KMS-11 (cell line): ENCODE results near the gene ATP1A3.

Experiments
- H2AFZ ChIP-seq: fragments of 200-600 bp; sonication (generic); 2 replicates; pipeline ENCODE4 v1.6.1; 2016; ENCODE audit warnings: antibody characterized with exemption, mixed run types, low read depth
- H3K27ac ChIP-seq: fragments of 200-600 bp; sonication (generic); 2 replicates; pipeline ENCODE4 v1.6.1; 2016; ENCODE audit warnings: mild to moderate bottlenecking, mixed run types
- H3K27me3 ChIP-seq: fragments of 200-600 bp; sonication (generic); 2 replicates; pipeline ENCODE4 v1.6.1; 2017; ENCODE audit warnings: mild to moderate bottlenecking, low read depth, mixed run types, moderate library complexity; ENCODE audit not compliant: insufficient read depth
- H3K36me3 ChIP-seq: fragments of 200-600 bp; sonication (generic); 2 replicates; pipeline ENCODE4 v1.6.1; 2017; ENCODE audit warnings: mild to moderate bottlenecking, mixed run types; ENCODE audit not compliant: insufficient read depth
- H3K4me1 ChIP-seq: fragments of 200-600 bp; sonication (generic); 2 replicates; pipeline ENCODE4 v1.6.1; 2016; ENCODE audit warnings: mild to moderate bottlenecking, low read depth, mixed run types; ENCODE audit not compliant: poor library complexity, severe bottlenecking
- H3K4me2 ChIP-seq: fragments of 200-600 bp; sonication (generic); 2 replicates; pipeline ENCODE4 v1.7.0; 2016; ENCODE audit warnings: mild to moderate bottlenecking, mixed run types
- H3K4me3 ChIP-seq: fragments of 200-600 bp; sonication (generic); IDR thresholded peaks from 2 replicates; pipeline ENCODE4 v1.6.1; 2017; ENCODE audit warnings: low read depth, low read length, mixed read lengths; ENCODE audit not compliant: insufficient read depth
- H3K79me2 ChIP-seq: fragments of 200-600 bp; sonication (generic); 2 replicates; pipeline ENCODE4 v1.6.1; 2016; ENCODE audit warnings: low read depth, mixed run types; ENCODE audit not compliant: insufficient read depth
- H3K9ac ChIP-seq: fragments of 200-600 bp; sonication (generic); 2 replicates; pipeline ENCODE4 v1.6.1; 2016; ENCODE audit warnings: mild to moderate bottlenecking, mixed run types
- H4K20me1 ChIP-seq: fragments of 200-600 bp; sonication (generic); 2 replicates; pipeline ENCODE4 v1.6.1; 2016; ENCODE audit warnings: mild to moderate bottlenecking, mixed run types; ENCODE audit not compliant: insufficient read depth
- CTCF ChIP-seq: fragments of 200-600 bp; sonication (generic); conservative IDR thresholded peaks from 2 replicates; pipeline ENCODE4 v1.6.1; 2017; ENCODE audit warnings: low read depth, mild to moderate bottlenecking, antibody characterized with exemption, low read length, moderate library complexity, mixed read lengths

ATP1A3 gene

GRCh38 chr19:41933693-41934426 is 60.2 kb downstream of the ATP1A3 start:
- no peaks in the 10 kb centered on the region for H3K79me2 ChIP-seq
- no peak overlapping the region for H3K4me3 ChIP-seq
- peaks cover 6% of the 10 kb centered on the region for H3K4me1 ChIP-seq
- H3K27me3 ChIP-seq = peaks cover 82% of the 10 kb centered on the region
- no peak overlapping the region for H2AFZ ChIP-seq
- H4K20me1 ChIP-seq = no peaks in the 10 kb centered on the region
- no peak overlapping the region for H3K27ac ChIP-seq
- H3K36me3 ChIP-seq = no peaks in the 10 kb centered on the region
- no peak for TF ChIP-seq CTCF
- H3K4me2 ChIP-seq = no peak overlapping the region
- no peak overlapping the region for H3K9ac ChIP-seq

GRCh38 chr19:41932720-41933332 is 61.2 kb downstream of the ATP1A3 start:
- H3K4me1 ChIP-seq = peaks cover 6% of the 10 kb centered on the region

DNA sequence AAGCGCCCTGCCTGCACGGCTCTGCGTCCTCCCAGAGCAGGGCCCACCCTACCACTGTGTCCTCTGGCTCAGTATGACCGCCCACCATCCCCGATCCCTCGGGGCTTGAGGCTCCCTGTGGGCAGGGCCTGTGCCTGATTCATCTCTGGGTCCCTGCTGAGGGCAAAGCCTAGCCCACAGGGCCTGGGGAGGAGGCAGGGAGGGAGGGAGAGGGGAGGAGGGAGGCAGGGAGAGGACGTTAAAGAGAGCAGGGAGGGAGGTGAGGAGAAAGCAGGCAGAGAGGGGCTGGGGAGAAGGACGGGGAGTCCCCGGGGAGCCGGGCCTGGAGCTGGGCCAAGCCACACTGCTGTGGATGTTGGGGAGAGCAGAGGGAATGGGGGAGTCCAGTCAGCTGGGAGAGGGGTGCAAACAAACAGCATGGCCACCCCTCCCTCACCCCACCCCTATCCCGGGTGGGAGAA is 61.7 kb downstream of the ATP1A3 start:
- Histone ChIP-seq H3K27ac (no peak overlapping the region), H4K20me1 (no peaks in the 10 kb centered on the region), H3K36me3 (no peaks in the 10 kb centered on the region), H3K9ac (no peak overlapping the region), H3K27me3 (peaks cover 86% of the 10 kb centered on the region), H3K4me1 (peaks cover 6% of the 10 kb centered on the region), H3K4me2 (no peak overlapping the region), H3K4me3 (no peak overlapping the region), H2AFZ (no peak overlapping the region), H3K79me2 (no peaks in the 10 kb centered on the region)
- TF ChIP-seq CTCF = no peak

More at GRCh38 chr19:41932720-41933332, 61.2 kb downstream of the ATP1A3 start:
- H3K4me3 ChIP-seq = no peak overlapping the region
- no peak overlapping the region for H3K4me2 ChIP-seq
- no peak overlapping the region for H3K27ac ChIP-seq
- no peaks in the 10 kb centered on the region for H3K79me2 ChIP-seq
- no peaks in the 10 kb centered on the region for H3K36me3 ChIP-seq
- H3K9ac ChIP-seq = no peak overlapping the region
- no peaks in the 10 kb centered on the region for H4K20me1 ChIP-seq
- no peak overlapping the region for H2AFZ ChIP-seq
- TF ChIP-seq CTCF = no peak
- H3K27me3 ChIP-seq = peaks cover 86% of the 10 kb centered on the region

DNA sequence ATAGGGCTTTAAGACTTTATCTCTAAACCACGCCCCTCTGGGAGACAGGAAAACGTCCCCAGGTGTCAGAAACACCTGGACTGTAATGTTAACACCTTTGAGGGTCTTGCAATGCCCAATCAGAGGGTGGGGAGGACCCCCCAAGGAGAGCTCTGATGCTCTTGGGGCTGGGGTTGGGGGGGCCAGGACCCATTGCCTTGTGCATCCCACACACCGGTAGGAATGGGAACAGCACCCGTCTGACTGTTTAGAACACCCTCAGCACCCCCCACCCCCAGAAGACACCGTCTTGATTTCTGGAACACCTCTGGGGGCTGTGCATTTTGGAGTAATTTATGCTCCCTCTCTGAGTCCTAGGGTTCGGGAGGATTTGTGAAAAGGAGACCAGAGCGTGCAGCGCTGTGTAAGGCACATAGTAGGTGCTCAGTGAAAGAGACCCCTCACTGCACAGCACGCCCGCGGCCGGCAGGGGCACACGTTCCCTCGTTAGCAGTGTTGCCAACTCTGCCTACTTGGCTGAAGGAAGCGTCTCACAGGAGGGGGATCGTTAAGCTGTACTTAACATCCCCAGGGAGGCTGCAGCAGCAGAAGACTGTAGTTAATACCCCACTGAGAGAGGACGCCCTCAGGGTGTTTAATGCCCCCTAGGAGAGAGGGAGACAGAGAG is 63.0 kb downstream of the ATP1A3 start:
- peak; percentile 54 for TF ChIP-seq CTCF
- no peaks in the 10 kb centered on the region for H3K79me2 ChIP-seq
- H3K27me3 ChIP-seq = peaks cover 86% of the 10 kb centered on the region
- no peak overlapping the region for H3K4me3 ChIP-seq
- no peaks in the 10 kb centered on the region for H4K20me1 ChIP-seq
- H3K36me3 ChIP-seq = no peaks in the 10 kb centered on the region
- no peak overlapping the region for H2AFZ ChIP-seq
- H3K27ac ChIP-seq = no peak overlapping the region
- H3K4me1 ChIP-seq = peaks cover 3% of the 10 kb centered on the region
- no peak overlapping the region for H3K9ac ChIP-seq
- H3K4me2 ChIP-seq = no peak overlapping the region
